ENCODE measurements around the gene ZNF574. TPM values are rescaled to one million over a fixed set of nuclear protein-coding genes. Genes with fewer than 3 reads are reported as not detected.

ZNF574 gene
- total RNA-seq, 1 experiment from 2014 or later: 15.7 TPM

DNA sequence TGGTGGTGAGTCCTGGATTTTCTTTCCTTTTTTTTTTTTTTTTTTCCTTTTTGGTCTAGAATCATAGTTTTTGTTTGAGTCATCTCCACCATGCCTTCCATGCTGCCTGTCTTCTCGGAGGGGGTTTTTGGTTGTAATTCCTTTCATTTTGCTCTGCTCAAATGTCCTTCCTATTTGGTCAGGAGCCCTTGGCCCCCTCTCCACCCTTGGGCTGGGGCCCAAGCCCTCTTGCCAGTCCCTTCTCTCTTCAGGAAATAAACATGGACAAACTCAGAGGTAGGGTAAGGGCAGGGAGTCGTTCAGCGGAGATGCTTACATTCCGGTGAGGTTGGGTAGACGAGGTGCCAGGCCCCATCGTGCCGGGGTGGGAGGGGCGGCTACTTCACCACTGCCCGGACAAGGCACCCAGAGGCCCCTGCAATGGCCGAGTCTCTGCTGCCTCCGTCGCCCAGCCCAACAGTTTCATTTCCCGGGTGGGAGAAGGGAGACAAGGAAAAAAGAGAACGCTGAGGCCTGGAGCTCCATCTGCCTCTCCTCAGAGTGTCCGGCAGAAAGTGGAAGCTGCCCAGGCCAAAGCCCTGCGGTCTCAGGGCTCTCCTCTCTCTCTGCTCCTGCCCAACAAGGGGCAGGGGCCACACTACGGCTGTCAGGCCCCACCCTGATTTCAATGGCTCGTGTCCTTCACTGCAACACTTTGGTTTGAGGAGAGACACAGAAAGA, 12.7 kb downstream of the ZNF574 start:
- DNase-seq (ENCODE audit: low read depth, low spot score): no peak
- Histone ChIP-seq H3K9me3 (ENCODE audit: control insufficient read depth, insufficient read depth, low read depth, low read length) (no peaks in the 10 kb centered on the region), H3K36me3 (ENCODE audit: control insufficient read depth, insufficient read depth, low read length) (no peaks in the 10 kb centered on the region), H3K27me3 (ENCODE audit: control insufficient read depth, insufficient read depth, low read length) (no peaks in the 10 kb centered on the region), H3K4me1 (ENCODE audit: control insufficient read depth, insufficient read depth, low read length) (peaks cover 3% of the 10 kb centered on the region; the same call in 1 of the 2 replicates), H3K4me3 (ENCODE audit: low read depth in 2 of 2, low read length in 2 of 2) (no peak overlapping the region), H3K27ac (ENCODE audit: low read length) (0 out of 2 replicates have a peak overlapping the region, but pooled peaks have one; percentile 40)
- BruUV-seq (replicated peaks): no TSS peak
- ChIA-PET POLR2A (no interaction called here), CTCF (interaction anchor here (1.0 kb wide), 1 partner anchor 88 kb away, joined by 3 read pairs; no protein-coding TSS in a partner anchor)
- ATAC-seq: no peak
- TF ChIP-seq, protein P1, sequence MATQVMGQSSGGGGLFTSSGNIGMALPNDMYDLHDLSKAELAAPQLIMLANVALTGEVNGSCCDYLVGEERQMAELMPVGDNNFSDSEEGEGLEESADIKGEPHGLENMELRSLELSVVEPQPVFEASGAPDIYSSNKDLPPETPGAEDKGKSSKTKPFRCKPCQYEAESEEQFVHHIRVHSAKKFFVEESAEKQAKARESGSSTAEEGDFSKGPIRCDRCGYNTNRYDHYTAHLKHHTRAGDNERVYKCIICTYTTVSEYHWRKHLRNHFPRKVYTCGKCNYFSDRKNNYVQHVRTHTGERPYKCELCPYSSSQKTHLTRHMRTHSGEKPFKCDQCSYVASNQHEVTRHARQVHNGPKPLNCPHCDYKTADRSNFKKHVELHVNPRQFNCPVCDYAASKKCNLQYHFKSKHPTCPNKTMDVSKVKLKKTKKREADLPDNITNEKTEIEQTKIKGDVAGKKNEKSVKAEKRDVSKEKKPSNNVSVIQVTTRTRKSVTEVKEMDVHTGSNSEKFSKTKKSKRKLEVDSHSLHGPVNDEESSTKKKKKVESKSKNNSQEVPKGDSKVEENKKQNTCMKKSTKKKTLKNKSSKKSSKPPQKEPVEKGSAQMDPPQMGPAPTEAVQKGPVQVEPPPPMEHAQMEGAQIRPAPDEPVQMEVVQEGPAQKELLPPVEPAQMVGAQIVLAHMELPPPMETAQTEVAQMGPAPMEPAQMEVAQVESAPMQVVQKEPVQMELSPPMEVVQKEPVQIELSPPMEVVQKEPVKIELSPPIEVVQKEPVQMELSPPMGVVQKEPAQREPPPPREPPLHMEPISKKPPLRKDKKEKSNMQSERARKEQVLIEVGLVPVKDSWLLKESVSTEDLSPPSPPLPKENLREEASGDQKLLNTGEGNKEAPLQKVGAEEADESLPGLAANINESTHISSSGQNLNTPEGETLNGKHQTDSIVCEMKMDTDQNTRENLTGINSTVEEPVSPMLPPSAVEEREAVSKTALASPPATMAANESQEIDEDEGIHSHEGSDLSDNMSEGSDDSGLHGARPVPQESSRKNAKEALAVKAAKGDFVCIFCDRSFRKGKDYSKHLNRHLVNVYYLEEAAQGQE (IDR thresholded peaks at IDR 0.05; ENCODE audit: insufficient read depth in 1 of 2, low read depth in 2 of 2, low read length in 1 of 2): no peak
- TF ChIP-seq POLR2AphosphoS5 (IDR thresholded peaks at IDR 0.05; ENCODE audit: low read depth, low read length) (no peak), TCF7L2 (IDR thresholded peaks at IDR 0.05; ENCODE audit: low read depth, low read length) (no peak)
- in situ Hi-C loops (cut with HindIII; ENCODE audit: low pct_unique_long_range_greater_than_20kb, low sequenced_read_pairs): no loop called here
- intact Hi-C loops (cut with micrococcal nuclease; ENCODE audit: unreplicated experiment): no loop called here

DNA sequence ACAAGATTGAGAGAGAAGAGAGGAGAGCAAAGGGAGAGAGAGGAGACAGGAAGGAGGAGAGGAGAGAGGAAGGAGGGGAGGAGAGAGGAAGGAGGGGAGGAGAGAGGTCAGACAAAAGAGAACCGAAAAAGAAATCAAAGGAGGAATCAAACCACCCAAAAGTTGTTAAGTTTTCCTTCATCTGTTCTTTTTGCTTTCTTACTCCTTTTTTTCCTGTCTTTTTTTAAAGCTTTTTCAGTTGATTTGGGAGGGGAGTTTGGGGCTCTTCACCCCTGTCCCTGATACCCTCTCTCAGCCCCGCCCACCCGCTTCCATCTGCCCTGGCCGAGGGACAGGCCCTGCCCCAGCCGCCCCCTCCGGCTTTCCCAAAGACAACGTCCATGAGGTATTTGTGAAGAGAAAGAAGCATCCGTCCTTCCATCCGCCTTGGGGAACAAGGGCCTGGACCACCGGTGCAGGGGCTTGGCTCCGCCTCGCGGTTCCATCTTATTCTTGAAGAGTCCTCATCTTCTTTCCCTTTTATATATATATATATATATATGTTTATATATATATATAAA, 13.3 kb downstream of the ZNF574 start:
- Histone ChIP-seq H3K36me3 (ENCODE audit: control insufficient read depth, insufficient read depth, low read length) (no peaks in the 10 kb centered on the region), H3K27ac (ENCODE audit: low read length) (0 out of 2 replicates have a peak overlapping the region, but pooled peaks have one; percentile 40), H3K4me1 (ENCODE audit: control insufficient read depth, insufficient read depth, low read length) (peaks cover 3% of the 10 kb centered on the region; the same call in 1 of the 2 replicates), H3K4me3 (ENCODE audit: low read depth in 2 of 2, low read length in 2 of 2) (no peak overlapping the region), H3K9me3 (ENCODE audit: control insufficient read depth, insufficient read depth, low read depth, low read length) (no peaks in the 10 kb centered on the region), H3K27me3 (ENCODE audit: control insufficient read depth, insufficient read depth, low read length) (no peaks in the 10 kb centered on the region)
- in situ Hi-C loops (cut with HindIII; ENCODE audit: low pct_unique_long_range_greater_than_20kb, low sequenced_read_pairs): no loop called here
- ChIA-PET POLR2A (no interaction called here), CTCF (interaction anchor here (1.0 kb wide), 1 partner anchor 88 kb away, joined by 3 read pairs; no protein-coding TSS in a partner anchor)
- no peak for DNase-seq (ENCODE audit: low read depth, low spot score)
- no TSS peak for BruUV-seq (replicated peaks)
- intact Hi-C loops (cut with micrococcal nuclease; ENCODE audit: unreplicated experiment): no loop called here
- no peak for TF ChIP-seq SIN3A (IDR thresholded peaks at IDR 0.05; ENCODE audit: borderline replicate concordance, insufficient read depth, low read depth, low read length)
- TF ChIP-seq POLR2AphosphoS5 (IDR thresholded peaks at IDR 0.05; ENCODE audit: low read depth, low read length): no peak
- TF ChIP-seq, protein P2, sequence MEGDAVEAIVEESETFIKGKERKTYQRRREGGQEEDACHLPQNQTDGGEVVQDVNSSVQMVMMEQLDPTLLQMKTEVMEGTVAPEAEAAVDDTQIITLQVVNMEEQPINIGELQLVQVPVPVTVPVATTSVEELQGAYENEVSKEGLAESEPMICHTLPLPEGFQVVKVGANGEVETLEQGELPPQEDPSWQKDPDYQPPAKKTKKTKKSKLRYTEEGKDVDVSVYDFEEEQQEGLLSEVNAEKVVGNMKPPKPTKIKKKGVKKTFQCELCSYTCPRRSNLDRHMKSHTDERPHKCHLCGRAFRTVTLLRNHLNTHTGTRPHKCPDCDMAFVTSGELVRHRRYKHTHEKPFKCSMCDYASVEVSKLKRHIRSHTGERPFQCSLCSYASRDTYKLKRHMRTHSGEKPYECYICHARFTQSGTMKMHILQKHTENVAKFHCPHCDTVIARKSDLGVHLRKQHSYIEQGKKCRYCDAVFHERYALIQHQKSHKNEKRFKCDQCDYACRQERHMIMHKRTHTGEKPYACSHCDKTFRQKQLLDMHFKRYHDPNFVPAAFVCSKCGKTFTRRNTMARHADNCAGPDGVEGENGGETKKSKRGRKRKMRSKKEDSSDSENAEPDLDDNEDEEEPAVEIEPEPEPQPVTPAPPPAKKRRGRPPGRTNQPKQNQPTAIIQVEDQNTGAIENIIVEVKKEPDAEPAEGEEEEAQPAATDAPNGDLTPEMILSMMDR (IDR thresholded peaks at IDR 0.05): no peak
- ATAC-seq: no peak
